Measurements from ENCODE around the gene PCGF6.

DNA sequence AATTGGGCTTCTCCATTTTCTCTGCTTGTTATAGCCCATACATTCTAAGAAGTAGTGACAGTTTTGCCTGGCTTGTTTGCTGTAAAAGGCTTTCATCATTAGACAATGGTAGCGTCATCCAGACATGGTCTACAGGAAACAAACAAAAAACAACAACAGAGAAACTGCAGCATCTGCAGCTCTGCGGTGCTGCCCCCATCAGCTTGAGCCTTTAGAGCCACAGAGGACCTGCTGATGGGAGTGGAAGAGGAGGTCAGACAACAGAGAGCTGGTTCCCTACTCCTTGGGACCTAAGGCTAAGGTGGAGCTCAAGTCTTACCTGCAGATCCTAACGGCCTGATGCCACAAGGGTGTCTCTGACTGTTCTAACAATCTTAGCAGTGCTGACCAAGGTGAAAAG lies 70.9 kb downstream of the PCGF6 start:
- TF ChIP-seq, protein P1, sequence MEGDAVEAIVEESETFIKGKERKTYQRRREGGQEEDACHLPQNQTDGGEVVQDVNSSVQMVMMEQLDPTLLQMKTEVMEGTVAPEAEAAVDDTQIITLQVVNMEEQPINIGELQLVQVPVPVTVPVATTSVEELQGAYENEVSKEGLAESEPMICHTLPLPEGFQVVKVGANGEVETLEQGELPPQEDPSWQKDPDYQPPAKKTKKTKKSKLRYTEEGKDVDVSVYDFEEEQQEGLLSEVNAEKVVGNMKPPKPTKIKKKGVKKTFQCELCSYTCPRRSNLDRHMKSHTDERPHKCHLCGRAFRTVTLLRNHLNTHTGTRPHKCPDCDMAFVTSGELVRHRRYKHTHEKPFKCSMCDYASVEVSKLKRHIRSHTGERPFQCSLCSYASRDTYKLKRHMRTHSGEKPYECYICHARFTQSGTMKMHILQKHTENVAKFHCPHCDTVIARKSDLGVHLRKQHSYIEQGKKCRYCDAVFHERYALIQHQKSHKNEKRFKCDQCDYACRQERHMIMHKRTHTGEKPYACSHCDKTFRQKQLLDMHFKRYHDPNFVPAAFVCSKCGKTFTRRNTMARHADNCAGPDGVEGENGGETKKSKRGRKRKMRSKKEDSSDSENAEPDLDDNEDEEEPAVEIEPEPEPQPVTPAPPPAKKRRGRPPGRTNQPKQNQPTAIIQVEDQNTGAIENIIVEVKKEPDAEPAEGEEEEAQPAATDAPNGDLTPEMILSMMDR (IDR thresholded peaks at IDR 0.05): no peak
- no peak for TF ChIP-seq POLR2A (IDR thresholded peaks at IDR 0.05)
